ENCODE measurements around the gene BRPF3. TPM values are rescaled to one million over a fixed set of nuclear protein-coding genes. Genes with fewer than 3 reads are reported as not detected.

Gene BRPF3
- total and polyA plus RNA-seq, 2 of the 13 experiments (the other 11 are each of a cell fraction or from before 2014, with no cell fraction given), result 12.3 to 22.9 TPM

- peak; percentile 65; the same call in 1 of the 2 replicates for TF ChIP-seq ZNF280B (CRISPR knock-in tag; IDR thresholded peaks at IDR 0.05; ENCODE audit: borderline replicate concordance)
- TF ChIP-seq ATRX (CRISPR knock-in tag; IDR thresholded peaks at IDR 0.05; ENCODE audit: borderline replicate concordance), result no peak
- 0 out of 2 replicates have a peak, but pooled peaks have one; percentile 40 for TF ChIP-seq THAP9 (CRISPR knock-in tag; IDR thresholded peaks at IDR 0.05; ENCODE audit: borderline replicate concordance)
- peak; percentile 86 for TF ChIP-seq ZBTB7A (CRISPR knock-in tag; IDR thresholded peaks at IDR 0.05)
- no peak for TF ChIP-seq ISX (CRISPR knock-in tag; conservative IDR thresholded peaks at IDR 0.05)
- peak; percentile 95 for TF ChIP-seq ZBTB2 (CRISPR knock-in tag; IDR thresholded peaks at IDR 0.05; ENCODE audit: low read depth)
- no peak for TF ChIP-seq ZNF772 (CRISPR knock-in tag; IDR thresholded peaks at IDR 0.05)
- no peak for TF ChIP-seq HHEX (CRISPR knock-in tag; IDR thresholded peaks at IDR 0.05)
- TF ChIP-seq RARA (CRISPR knock-in tag; IDR thresholded peaks at IDR 0.05), result no peak; the same call in 1 of the 2 replicates
- no peak for TF ChIP-seq TAF15 (IDR thresholded peaks at IDR 0.05; ENCODE audit: low read depth, low read length, poor library complexity, severe bottlenecking)
- TF ChIP-seq AHR (CRISPR knock-in tag; IDR thresholded peaks at IDR 0.05), result no peak
- TF ChIP-seq SPEN (CRISPR knock-in tag; IDR thresholded peaks at IDR 0.05; ENCODE audit: low read depth), result peak; percentile 53
- no peak for TF ChIP-seq EZH2 (conservative IDR thresholded peaks at IDR 0.05; ENCODE audit: low read depth, low read length)
- 0 out of 4 replicates have a peak, but pooled peaks of 1 of the 2 experiments have one; percentile 44 for TF ChIP-seq KLF16 (CRISPR knock-in tag; IDR thresholded peaks at IDR 0.05)
- no peak for TF ChIP-seq CREM (IDR thresholded peaks at IDR 0.05)
- TF ChIP-seq CREM (CRISPR knock-in tag; IDR thresholded peaks at IDR 0.05), result no peak
- TF ChIP-seq STAG1 (CRISPR knock-in tag; IDR thresholded peaks at IDR 0.05), result peak; percentile 71
Observed at GRCh38 chr6:36196113-36196879, at the start of gene BRPF3 (continued).

Measured in HepG2 (cell line).